ENCODE results near the gene NDC1.
"Not testable (repeated sequence)": the region's sequence is repeated elsewhere in the genome, so short reads cannot be mapped to it uniquely, and the experiment has no call there.

Gene NDC1

GRCh38 chr1:53837924-53838653, at the start of gene NDC1:
TSS of gene NDC1 (minus strand) at chr1:53838296. CDS start at chr1:53838261, 35 bp downstream.
- DNase-seq, result peak; percentile 97 to 98

- not testable (repeated sequence) for DNase-seq
Observed at GRCh38 chr1:53883600-53883999, 45.5 kb upstream of the NDC1 start.

- DNase-seq, result not testable (repeated sequence)
Observed at GRCh38 chr1:53881853-53882252, 43.8 kb upstream of the NDC1 start.

- DNase-seq, result peak; percentile 9 to 37
Observed at GRCh38 chr1:53878492-53879105, 40.5 kb upstream of the NDC1 start.

- not testable (repeated sequence) for DNase-seq
Observed at GRCh38 chr1:53875150-53875549, 37.1 kb upstream of the NDC1 start.

GRCh38 chr1:53871773-53872484, 33.8 kb upstream of the NDC1 start:
- DNase-seq, result no peak

- peak; percentile 13 to 83 for DNase-seq
Observed at GRCh38 chr1:53871221-53871620, 33.1 kb upstream of the NDC1 start.

GRCh38 chr1:53869454-53870117, 31.5 kb upstream of the NDC1 start:
- no peak for DNase-seq

- no peak for DNase-seq
Observed at GRCh38 chr1:53868565-53868964, 30.5 kb upstream of the NDC1 start.

- peak in 1 of 2 experiments; percentile 40 for DNase-seq
Observed at GRCh38 chr1:53862507-53862906, 24.4 kb upstream of the NDC1 start.

- DNase-seq, result peak; percentile 67 to 83
Observed at GRCh38 chr1:53860967-53861411, 22.9 kb upstream of the NDC1 start.

GRCh38 chr1:53851571-53852285, 13.6 kb upstream of the NDC1 start:
- DNase-seq, result no peak

GRCh38 chr1:53850082-53850673, 12.1 kb upstream of the NDC1 start:
- no peak for DNase-seq

GRCh38 chr1:53847980-53848379, 9.9 kb upstream of the NDC1 start:
- DNase-seq, result no peak

- no peak for DNase-seq
Observed at GRCh38 chr1:53842347-53842746, 4.3 kb upstream of the NDC1 start.

GRCh38 chr1:53838654-53838974, 518 bp upstream of the NDC1 start:
- DNase-seq, result no peak

GRCh38 chr1:53837646-53837923, 511 bp downstream of the NDC1 start:
- no peak for DNase-seq

- no peak for DNase-seq
Observed at GRCh38 chr1:53835491-53835890, 2.6 kb downstream of the NDC1 start.

- DNase-seq, result no peak
Observed at GRCh38 chr1:53834776-53835175, 3.3 kb downstream of the NDC1 start.

GRCh38 chr1:53833393-53833792, 4.7 kb downstream of the NDC1 start:
- no peak for DNase-seq

- no peak for DNase-seq
Observed at GRCh38 chr1:53826367-53826766, 11.7 kb downstream of the NDC1 start.

- no peak for DNase-seq
Observed at GRCh38 chr1:53825306-53825705, 12.8 kb downstream of the NDC1 start.

GRCh38 chr1:53822931-53823330, 15.2 kb downstream of the NDC1 start:
- DNase-seq, result no peak

Data from NCI-H446 (cell line).